ENCODE measurements around the gene ANKRD13A.

The ANKRD13A gene

GRCh38 chr12:110088936-110089335 is 89.7 kb downstream of the ANKRD13A start:
- DNase-seq, result no peak
